Brain microvascular endothelial cell (primary cell): Measurements from ENCODE around the gene ELF2.
"Not testable (repeated sequence)": the region's sequence is repeated elsewhere in the genome, so short reads cannot be mapped to it uniquely, and the experiment has no call there.

ENCODE experiments used
- DNase-seq: peaks from one replicate; pipeline ENCODE4 v3.0.0-alpha.2; 2020
- H3K27ac ChIP-seq: fragments of 250-450 bp; sonication (Bioruptor Pico); 2 replicates; pipeline ENCODE4 v1.5.1; 2020; ENCODE audit warnings: mild to moderate bottlenecking, moderate library complexity
- H3K27me3 ChIP-seq: fragments of 250-450 bp; sonication (Bioruptor Pico); replicated peaks from 2 replicates; pipeline ENCODE4 v1.5.1; 2020; ENCODE audit warnings: mild to moderate bottlenecking
- H3K36me3 ChIP-seq: fragments of 250-450 bp; sonication (Bioruptor Pico); replicated peaks from 2 replicates; pipeline ENCODE4 v1.5.1; 2020; ENCODE audit warnings: mild to moderate bottlenecking
- H3K4me3 ChIP-seq: 2 replicates; pipeline ENCODE4 v1.5.1; 2011; ENCODE audit warnings: low read depth, mild to moderate bottlenecking, control low read depth, low read length, moderate library complexity
- CTCF ChIP-seq: IDR thresholded peaks from 2 replicates; pipeline ENCODE4 v1.5.1; 2011; ENCODE audit warnings: low read depth, mild to moderate bottlenecking, moderate library complexity, low read length, control low read depth, inconsistent platforms; ENCODE audit errors: missing control alignments
- in situ Hi-C: cut with HindIII; loops from 2 replicates; pipeline ENCODE4 v1.10.0; 2017; ENCODE audit warnings: low sequenced_read_pairs, low pct_ligation_motif_present

Gene ELF2

GRCh38 chr4:139207873-139208403 lies 30.9 kb upstream of the ELF2 start:
- in situ Hi-C loops = no loop called here
- no peaks in the 10 kb centered on the region for H3K36me3 ChIP-seq
- no peak for DNase-seq
- H3K4me3 ChIP-seq = no peak overlapping the region
- H3K27me3 ChIP-seq = no peaks in the 10 kb centered on the region
- H3K27ac ChIP-seq = no peak overlapping the region
- TF ChIP-seq CTCF = no peak

- Histone ChIP-seq H3K27ac (no peak overlapping the region), H3K36me3 (no peaks in the 10 kb centered on the region), H3K27me3 (no peaks in the 10 kb centered on the region), H3K4me3 (no peak overlapping the region)
- TF ChIP-seq CTCF = no peak
- no peak for DNase-seq
- in situ Hi-C loops = no loop called here
Measured at GRCh38 chr4:139207247-139207646, 30.2 kb upstream of the ELF2 start.

- in situ Hi-C loops = no loop called here
- no peak overlapping the region for H3K27ac ChIP-seq
- H3K36me3 ChIP-seq = no peaks in the 10 kb centered on the region
- DNase-seq = no peak
- no peak for TF ChIP-seq CTCF
- H3K4me3 ChIP-seq = no peak overlapping the region
- H3K27me3 ChIP-seq = no peaks in the 10 kb centered on the region
Measured at GRCh38 chr4:139202991-139203390, 26.0 kb upstream of the ELF2 start.

- Histone ChIP-seq H3K27me3 (no peaks in the 10 kb centered on the region), H3K36me3 (no peaks in the 10 kb centered on the region), H3K27ac (no peak overlapping the region), H3K4me3 (no peak overlapping the region)
- in situ Hi-C loops = no loop called here
- TF ChIP-seq CTCF = no peak
- no peak for DNase-seq
Measured at GRCh38 chr4:139200506-139200905, 23.5 kb upstream of the ELF2 start.

- Histone ChIP-seq H3K4me3 (no peak overlapping the region), H3K27me3 (no peaks in the 10 kb centered on the region), H3K27ac (no peak overlapping the region), H3K36me3 (no peaks in the 10 kb centered on the region)
- DNase-seq = no peak
- in situ Hi-C loops = no loop called here
- no peak for TF ChIP-seq CTCF
Measured at GRCh38 chr4:139200102-139200501, 23.1 kb upstream of the ELF2 start.

GRCh38 chr4:139197214-139197613 lies 20.2 kb upstream of the ELF2 start:
- H3K4me3 ChIP-seq, H3K27ac ChIP-seq, DNase-seq, H3K36me3 ChIP-seq, H3K27me3 ChIP-seq, in situ Hi-C loops: not testable (repeated sequence)
